Endothelial cell of umbilical vein (primary cell): ENCODE results near the gene MALT1.
"Not testable (repeated sequence)": the region's sequence is repeated elsewhere in the genome, so short reads cannot be mapped to it uniquely, and the experiment has no call there.

Experiments used
- EZH2 ChIP-seq: IDR thresholded peaks from 2 replicates; pipeline ENCODE4 v1.6.1; 2012; ENCODE audit warnings: borderline replicate concordance, low read depth, mild to moderate bottlenecking, moderate library complexity, low read length, inconsistent platforms; ENCODE audit not compliant: severe bottlenecking
- GATA2 ChIP-seq: IDR thresholded peaks from 2 replicates; pipeline ENCODE4 v1.7.0; 2011; ENCODE audit warnings: low read depth, mild to moderate bottlenecking, moderate library complexity, mixed read lengths, low read length; ENCODE audit not compliant: insufficient read length, insufficient read depth
- JUN ChIP-seq: IDR thresholded peaks from 2 replicates; pipeline ENCODE4 v1.6.1; 2011; ENCODE audit warnings: borderline replicate concordance, low read depth; ENCODE audit not compliant: insufficient read length, insufficient read depth
- MYC ChIP-seq: IDR thresholded peaks from one replicate; pipeline ENCODE4 v1.6.1; 2011; ENCODE audit warnings: mild to moderate bottlenecking, low read depth, low read length
- POLR2A ChIP-seq: IDR thresholded peaks from 2 replicates; pipeline ENCODE4 v1.6.1; 2012; ENCODE audit warnings: low read depth, mild to moderate bottlenecking, control low read depth, low read length
- POLR2AphosphoS5 ChIP-seq: IDR thresholded peaks from 2 replicates; pipeline ENCODE4 v1.6.1; 2012; ENCODE audit warnings: low read depth, mild to moderate bottlenecking, control low read depth, low read length, moderate library complexity; ENCODE audit not compliant: insufficient read depth
- TF ChIP-seq, protein P1 (sequence below), 2 donors: IDR thresholded peaks; 1 replicate in 1 of 2; 2 replicates in 1 of 2; pipeline ENCODE4 v1.5.1; 2011; ENCODE audit warnings: low read length in 2 of 2, mild to moderate bottlenecking in 2 of 2, moderate library complexity in 2 of 2, control low read depth in 1 of 2, inconsistent platforms in 1 of 2, low read depth in 1 of 2; ENCODE audit not compliant: insufficient read depth in 1 of 2; ENCODE audit errors: extremely low read depth in 1 of 2
- TF ChIP-seq, protein P2 (sequence below): IDR thresholded peaks from 2 replicates; pipeline ENCODE4 v1.6.1; 2011; ENCODE audit not compliant: insufficient read depth, insufficient read length

DNA sequence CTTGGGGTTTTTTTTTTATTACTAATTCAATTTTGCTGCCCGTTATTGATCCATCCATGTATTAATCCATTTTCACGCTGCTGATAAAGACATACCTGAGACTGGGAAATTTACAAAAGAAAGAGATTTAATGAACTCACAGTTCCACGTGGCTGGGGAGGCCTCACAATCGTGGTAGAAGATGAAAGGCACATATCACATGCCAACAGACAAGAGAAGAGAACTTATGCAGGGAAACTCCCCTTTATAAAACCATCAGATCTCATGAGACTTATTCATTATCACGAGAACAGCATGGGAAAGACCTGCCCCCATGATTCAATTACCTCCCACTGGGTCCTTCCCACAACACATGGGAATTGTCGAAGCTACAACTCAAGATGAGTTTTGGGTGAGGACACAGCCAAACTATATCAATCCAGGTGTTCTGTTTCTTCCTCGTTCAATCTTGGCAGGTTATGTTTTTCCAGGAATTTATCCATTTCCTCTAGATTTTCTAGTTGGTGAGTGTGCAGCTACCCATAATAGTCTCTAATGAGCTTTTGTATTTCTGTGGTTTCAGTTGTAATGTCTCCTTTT is 18.0 kb upstream of the MALT1 start:
- TF ChIP-seq, protein P1, sequence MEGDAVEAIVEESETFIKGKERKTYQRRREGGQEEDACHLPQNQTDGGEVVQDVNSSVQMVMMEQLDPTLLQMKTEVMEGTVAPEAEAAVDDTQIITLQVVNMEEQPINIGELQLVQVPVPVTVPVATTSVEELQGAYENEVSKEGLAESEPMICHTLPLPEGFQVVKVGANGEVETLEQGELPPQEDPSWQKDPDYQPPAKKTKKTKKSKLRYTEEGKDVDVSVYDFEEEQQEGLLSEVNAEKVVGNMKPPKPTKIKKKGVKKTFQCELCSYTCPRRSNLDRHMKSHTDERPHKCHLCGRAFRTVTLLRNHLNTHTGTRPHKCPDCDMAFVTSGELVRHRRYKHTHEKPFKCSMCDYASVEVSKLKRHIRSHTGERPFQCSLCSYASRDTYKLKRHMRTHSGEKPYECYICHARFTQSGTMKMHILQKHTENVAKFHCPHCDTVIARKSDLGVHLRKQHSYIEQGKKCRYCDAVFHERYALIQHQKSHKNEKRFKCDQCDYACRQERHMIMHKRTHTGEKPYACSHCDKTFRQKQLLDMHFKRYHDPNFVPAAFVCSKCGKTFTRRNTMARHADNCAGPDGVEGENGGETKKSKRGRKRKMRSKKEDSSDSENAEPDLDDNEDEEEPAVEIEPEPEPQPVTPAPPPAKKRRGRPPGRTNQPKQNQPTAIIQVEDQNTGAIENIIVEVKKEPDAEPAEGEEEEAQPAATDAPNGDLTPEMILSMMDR (IDR thresholded peaks at IDR 0.05; ENCODE audit: extremely low read depth in 1 of 2, insufficient read depth in 1 of 2, low read depth in 1 of 2, low read length in 2 of 2), result not testable (repeated sequence)
- TF ChIP-seq POLR2A, GATA2, EZH2, MYC, POLR2AphosphoS5, JUN: not testable (repeated sequence)
- TF ChIP-seq, protein P2, sequence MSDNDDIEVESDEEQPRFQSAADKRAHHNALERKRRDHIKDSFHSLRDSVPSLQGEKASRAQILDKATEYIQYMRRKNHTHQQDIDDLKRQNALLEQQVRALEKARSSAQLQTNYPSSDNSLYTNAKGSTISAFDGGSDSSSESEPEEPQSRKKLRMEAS, result not testable (repeated sequence)
